ENCODE results near the gene PHYHD1. TPM values are rescaled to one million over a fixed set of nuclear protein-coding genes. Genes with fewer than 3 reads are reported as not detected.

The PHYHD1 gene
- polyA plus RNA-seq, 6 donors from 2014 or later = 0.34 to 0.39 TPM; not detected in 4

DNA sequence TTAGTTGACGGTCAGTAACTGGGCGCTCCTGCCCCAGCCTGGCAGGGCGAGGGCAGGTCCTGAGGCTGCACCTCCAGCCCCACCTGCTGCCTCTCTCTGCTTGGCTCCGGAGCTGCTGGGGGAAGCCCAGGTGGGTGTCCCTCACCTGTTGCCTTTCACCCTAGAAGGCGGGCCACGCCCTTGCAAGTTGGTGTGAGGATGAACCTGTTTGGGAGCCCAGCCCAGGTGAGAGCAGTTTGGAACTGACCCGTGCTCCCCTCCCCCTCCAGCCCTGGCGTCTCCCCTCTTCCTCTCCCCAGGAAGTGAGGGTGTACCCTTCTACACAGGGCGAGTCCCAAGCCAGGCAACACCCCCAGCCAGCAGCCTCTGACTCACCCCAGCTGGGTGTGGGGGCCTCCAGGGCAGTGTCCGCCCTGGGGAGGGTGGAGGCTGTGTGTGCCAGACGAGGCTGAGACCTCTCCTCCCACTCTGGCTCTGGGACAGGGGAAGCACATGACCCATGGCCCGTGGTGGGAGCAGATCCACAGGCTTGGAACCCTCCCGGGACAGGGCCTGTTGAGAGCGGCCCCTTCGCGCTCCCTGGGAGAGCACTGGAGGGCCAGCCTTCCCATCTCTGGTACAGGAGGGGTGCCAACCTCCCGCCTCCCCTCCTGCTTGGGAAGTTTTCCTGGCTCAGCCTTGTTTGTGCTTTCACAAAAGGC lies 28.4 kb upstream of the PHYHD1 start:
- H3K27ac Mint-ChIP-seq = peak overlapping the region in 1 of 6 donors; percentile 19
- no peak overlapping the region for H3K4me3 Mint-ChIP-seq
- no peaks in the 10 kb centered on the region for H3K27me3 Mint-ChIP-seq
- peaks cover 0 to 4% of the 10 kb centered on the region in 2 donors for H3K36me3 Mint-ChIP-seq
- H3K9me3 Mint-ChIP-seq = no peaks in the 10 kb centered on the region
- H3K4me1 Mint-ChIP-seq = peaks cover 12 to 32% (median 20%) of the 10 kb centered on the region in 3 donors
- DNase-seq (no peak), ATAC-seq (ENCODE audit: low read depth in 2 of 2) (no peak)

DNA sequence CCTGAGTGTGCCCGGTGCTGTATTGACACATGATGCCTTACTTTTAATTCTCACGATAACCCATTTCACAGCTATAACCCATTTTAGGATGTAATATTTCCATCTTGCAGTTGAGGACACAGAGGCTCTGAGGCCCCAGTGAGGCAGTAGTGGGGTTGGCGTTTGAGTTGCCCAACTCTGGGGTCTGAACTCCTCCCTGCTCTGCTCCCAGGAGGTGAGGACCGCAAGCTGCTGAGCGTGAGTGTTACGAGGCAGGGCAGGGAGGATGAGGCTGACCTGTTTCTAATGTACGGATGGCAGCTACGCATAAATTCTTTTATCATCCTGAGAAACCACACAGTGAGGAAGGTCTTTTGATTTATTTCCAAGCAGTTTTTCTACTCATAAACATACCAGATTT lies 27.4 kb upstream of the PHYHD1 start:
- no peaks in the 10 kb centered on the region for H3K27me3 Mint-ChIP-seq
- no peak for DNase-seq
- no peaks in the 10 kb centered on the region for H3K9me3 Mint-ChIP-seq
- no peak overlapping the region for H3K4me3 Mint-ChIP-seq
- peaks cover 0 to 4% of the 10 kb centered on the region in 2 donors for H3K36me3 Mint-ChIP-seq
- no peak for ATAC-seq (ENCODE audit: low read depth in 2 of 2)
- peak overlapping the region in 1 of 6 donors; percentile 61 for H3K27ac Mint-ChIP-seq
- peaks cover 14 to 33% (median 18%) of the 10 kb centered on the region in 3 donors for H3K4me1 Mint-ChIP-seq

DNA sequence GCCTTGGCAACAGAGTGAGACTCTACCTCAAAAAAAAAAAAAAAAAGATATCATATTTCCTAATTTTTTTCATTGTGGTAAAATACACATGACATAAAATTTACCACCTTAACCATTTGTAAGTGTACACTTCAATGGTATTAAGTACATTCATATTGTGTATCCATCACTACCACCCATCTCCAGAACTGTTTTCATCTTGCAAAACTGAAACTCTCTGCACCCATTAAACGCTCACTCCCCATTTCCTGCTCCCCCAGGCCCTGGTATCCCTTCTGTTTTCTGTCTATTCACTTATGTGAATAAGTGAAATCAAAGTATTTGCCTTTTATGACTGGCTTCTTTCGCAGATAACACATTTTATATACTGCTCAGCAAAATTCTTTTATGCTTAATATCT lies 26.0 kb upstream of the PHYHD1 start:
- ATAC-seq (ENCODE audit: low read depth in 2 of 2) (no peak), DNase-seq (no peak)
- H3K27me3 Mint-ChIP-seq = no peaks in the 10 kb centered on the region
- H3K9me3 Mint-ChIP-seq = no peaks in the 10 kb centered on the region
- H3K4me1 Mint-ChIP-seq = peaks cover 18 to 38% (median 19%) of the 10 kb centered on the region in 3 donors
- no peak overlapping the region for H3K4me3 Mint-ChIP-seq
- H3K36me3 Mint-ChIP-seq = peaks cover 0 to 4% of the 10 kb centered on the region in 2 donors
- peak overlapping the region in 4 of 6 donors; percentile 3 to 91 (median 23) for H3K27ac Mint-ChIP-seq

DNA sequence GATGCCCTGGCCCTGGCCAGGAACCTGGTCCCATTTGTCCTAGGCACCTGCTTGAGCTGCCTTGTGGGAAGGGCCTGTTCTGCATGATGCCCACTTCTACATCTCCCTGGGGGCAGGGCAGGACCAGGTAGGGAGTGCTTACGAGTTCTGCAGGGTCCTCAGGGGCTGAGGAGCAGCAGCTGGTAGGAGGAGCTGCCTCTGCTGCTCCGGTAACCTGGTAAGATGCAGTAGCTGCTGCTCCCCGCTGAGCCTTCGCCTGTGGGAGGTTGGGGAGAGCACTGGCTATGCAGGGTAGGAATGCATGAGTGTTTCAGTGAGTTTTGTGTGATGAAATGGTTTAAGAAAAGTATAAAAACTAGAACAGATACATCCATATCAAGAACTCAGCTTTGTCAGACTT lies 25.2 kb upstream of the PHYHD1 start:
- Mint-ChIP-seq H3K36me3 (peaks cover 0 to 4% of the 10 kb centered on the region in 2 donors), H3K9me3 (no peaks in the 10 kb centered on the region), H3K27me3 (no peaks in the 10 kb centered on the region), H3K27ac (peak overlapping the region in 1 of 6 donors; percentile 68), H3K4me3 (no peak overlapping the region), H3K4me1 (peaks cover 20 to 40% (median 26%) of the 10 kb centered on the region in 3 donors)
- ATAC-seq (ENCODE audit: low read depth in 2 of 2) = no peak
- DNase-seq = no peak

DNA sequence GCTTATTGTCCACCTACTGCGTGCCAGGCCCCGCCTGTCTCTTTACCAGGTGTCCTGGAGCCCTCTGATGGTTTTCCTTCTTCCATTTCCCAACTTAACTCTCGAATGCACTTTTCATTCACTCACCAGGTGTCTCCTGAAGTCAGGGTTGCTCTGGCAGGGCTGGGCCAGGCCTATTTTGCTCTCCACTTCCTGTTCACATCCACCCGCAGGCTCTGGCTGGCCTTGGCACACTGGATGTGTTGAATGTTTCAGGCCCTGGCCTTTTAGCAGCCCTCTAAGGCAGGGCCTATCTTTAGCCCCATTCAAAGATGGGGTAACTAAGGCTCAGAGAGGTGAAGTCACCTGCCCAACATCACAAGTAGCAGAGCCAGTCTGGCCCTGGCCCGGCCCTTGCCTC lies 22.4 kb upstream of the PHYHD1 start:
- H3K36me3 Mint-ChIP-seq = peaks cover 0 to 4% of the 10 kb centered on the region in 2 donors
- DNase-seq (no peak), ATAC-seq (ENCODE audit: low read depth in 2 of 2) (no peak)
- peak overlapping the region in 4 of 6 donors; percentile 54 to 92 (median 88) for H3K27ac Mint-ChIP-seq
- peak overlapping the region in 1 of 8 donors; percentile 47 for H3K4me3 Mint-ChIP-seq
- H3K9me3 Mint-ChIP-seq = no peaks in the 10 kb centered on the region
- H3K4me1 Mint-ChIP-seq = peaks cover 30 to 52% (median 45%) of the 10 kb centered on the region in 3 donors
- H3K27me3 Mint-ChIP-seq = no peaks in the 10 kb centered on the region

DNA sequence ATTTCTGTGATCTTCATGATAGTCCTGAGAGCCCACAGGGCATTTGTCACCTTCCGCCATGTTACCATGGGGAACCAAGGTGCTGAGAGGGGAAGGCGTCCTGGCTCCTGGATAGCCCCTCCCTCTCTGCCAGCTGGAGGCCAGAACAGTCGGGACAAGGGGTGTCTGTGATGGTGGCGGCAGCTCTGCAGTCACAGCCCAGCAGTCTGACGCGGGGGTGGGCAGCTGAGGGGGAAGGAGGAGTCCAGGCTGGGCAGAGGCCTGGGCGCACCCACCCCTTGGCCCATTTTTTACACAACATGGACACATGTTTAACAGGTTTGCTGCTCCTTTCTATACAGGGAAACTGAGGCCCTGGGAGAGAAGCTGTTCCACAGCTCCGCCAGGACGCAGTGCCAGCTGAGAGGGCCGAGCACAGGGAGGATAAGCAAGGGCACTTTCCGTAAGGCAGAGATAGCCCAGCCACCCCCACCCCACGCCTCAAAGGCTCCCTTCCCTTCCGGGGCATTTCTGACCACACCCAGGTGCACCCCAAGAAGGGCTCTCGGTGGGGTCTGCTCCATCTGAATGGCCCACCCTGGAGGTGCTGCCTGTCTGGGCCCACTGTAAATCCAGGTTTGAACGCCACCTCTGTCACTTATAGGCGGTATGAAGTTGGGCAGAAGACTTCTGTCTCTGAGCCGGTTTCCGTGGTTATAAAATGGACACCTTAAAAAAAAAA lies 21.8 kb upstream of the PHYHD1 start:
- H3K27ac Mint-ChIP-seq = peak overlapping the region; percentile 66 to 99 (median 90)
- no peak for ATAC-seq (ENCODE audit: low read depth in 2 of 2)
- no peak for DNase-seq
- H3K4me3 Mint-ChIP-seq = peak overlapping the region in 2 of 8 donors; percentile 2 to 25
- H3K9me3 Mint-ChIP-seq = no peaks in the 10 kb centered on the region
- no peaks in the 10 kb centered on the region for H3K27me3 Mint-ChIP-seq
- peaks cover 0 to 4% of the 10 kb centered on the region in 2 donors for H3K36me3 Mint-ChIP-seq
- H3K4me1 Mint-ChIP-seq = peaks cover 30 to 52% (median 43%) of the 10 kb centered on the region in 3 donors

DNA sequence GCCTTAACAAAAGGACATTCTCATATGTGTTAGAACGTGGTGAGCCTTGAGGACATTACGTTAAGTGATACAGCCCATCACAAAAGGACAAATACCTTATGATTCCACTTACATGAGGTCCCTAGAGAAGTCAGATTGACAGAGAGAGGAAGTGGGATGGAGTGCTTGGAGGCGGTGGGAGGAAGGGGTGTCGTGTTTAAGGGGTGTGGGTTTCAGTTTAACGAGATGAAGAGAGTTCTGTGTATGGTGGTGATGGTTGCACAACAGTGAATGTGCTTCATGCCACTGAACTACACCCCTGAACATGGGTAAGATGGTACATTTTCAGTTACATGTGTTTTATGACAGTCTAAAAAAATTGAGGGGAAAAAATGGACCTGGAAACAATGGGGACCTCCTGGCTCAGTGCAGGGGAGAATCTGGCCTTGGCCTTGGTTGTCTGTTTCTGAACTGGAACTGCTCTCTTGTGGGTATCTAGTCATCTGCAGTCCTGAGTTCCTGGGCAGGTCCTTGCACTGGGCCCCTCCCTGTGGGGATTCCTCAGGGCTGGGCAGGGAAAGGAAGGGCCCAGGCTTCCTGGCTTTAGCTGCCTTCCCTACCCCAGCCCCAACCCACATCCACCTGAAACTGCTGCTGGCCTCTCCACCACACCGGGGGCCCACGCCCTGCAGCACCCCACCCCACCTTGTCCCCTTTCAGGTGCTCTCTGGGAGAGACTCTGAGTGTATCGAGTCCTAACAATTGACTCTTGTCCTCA lies 21.0 kb upstream of the PHYHD1 start:
- H3K27ac Mint-ChIP-seq = peak overlapping the region; percentile 66 to 99 (median 90)
- DNase-seq (no peak), ATAC-seq (ENCODE audit: low read depth in 2 of 2) (no peak)
- H3K4me1 Mint-ChIP-seq = peaks cover 29 to 51% (median 41%) of the 10 kb centered on the region in 3 donors
- H3K9me3 Mint-ChIP-seq = no peaks in the 10 kb centered on the region
- H3K36me3 Mint-ChIP-seq = peaks cover 0 to 3% of the 10 kb centered on the region in 2 donors
- H3K4me3 Mint-ChIP-seq = peak overlapping the region in 7 of 8 donors; percentile 2 to 70 (median 25)
- no peaks in the 10 kb centered on the region for H3K27me3 Mint-ChIP-seq

DNA sequence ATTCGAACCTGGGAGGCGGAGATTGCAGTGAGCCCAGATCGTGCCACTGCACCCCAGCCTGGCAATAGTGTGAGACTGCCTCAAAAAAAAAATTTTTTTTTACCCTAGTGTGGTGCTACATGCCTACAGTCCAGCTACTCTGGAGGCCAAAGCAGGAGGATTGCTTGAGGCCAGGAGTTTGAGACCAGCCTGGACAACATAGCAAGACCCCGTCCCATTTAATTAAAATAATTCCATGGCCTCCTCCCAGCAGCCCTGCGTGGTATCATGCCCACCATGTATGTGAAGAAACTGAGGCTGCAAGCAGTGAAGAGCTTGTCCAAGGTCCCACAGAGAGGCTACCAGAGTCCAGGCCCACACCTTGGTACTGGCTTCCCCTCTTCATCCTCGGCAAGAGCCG lies 19.4 kb upstream of the PHYHD1 start:
- DNase-seq = no peak
- Mint-ChIP-seq H3K9me3 (no peaks in the 10 kb centered on the region), H3K4me1 (peaks cover 25 to 43% (median 34%) of the 10 kb centered on the region in 3 donors)

DNA sequence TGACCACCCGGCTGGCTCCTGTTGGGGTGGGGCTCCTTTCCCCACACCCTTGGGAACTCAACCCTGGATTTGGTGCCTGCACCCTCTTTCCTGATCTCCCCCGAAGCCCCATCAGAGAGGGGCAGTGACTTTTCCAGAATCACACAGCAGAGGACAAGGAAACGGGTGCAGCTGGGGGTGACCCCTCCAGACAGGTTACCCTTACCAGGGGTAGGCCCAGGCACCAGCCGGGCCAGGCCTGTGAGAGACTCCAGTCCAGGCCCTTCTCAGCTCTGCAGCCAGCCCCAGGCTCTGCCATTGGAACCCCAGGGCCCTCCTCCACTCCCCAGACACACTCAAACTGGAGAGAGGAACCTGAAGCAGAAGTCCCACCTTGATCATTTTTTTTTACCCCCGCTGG lies 19.0 kb upstream of the PHYHD1 start:
- ATAC-seq (ENCODE audit: low read depth in 2 of 2) (peak in 1 of 2 donors; percentile 24), DNase-seq (no peak)
- Mint-ChIP-seq H3K4me1 (peaks cover 28 to 45% (median 30%) of the 10 kb centered on the region in 3 donors), H3K27me3 (no peaks in the 10 kb centered on the region), H3K4me3 (peak overlapping the region; percentile 49 to 90 (median 80)), H3K36me3 (no peaks in the 10 kb centered on the region), H3K27ac (peak overlapping the region; percentile 91 to 99 (median 98)), H3K9me3 (no peaks in the 10 kb centered on the region)

More for the DNA sequence above, 19.4 kb upstream of the PHYHD1 start:
- no peak for ATAC-seq (ENCODE audit: low read depth in 2 of 2)
- Mint-ChIP-seq H3K27me3 (no peaks in the 10 kb centered on the region), H3K4me3 (peak overlapping the region in 5 of 8 donors; percentile 5 to 74 (median 29)), H3K27ac (peak overlapping the region; percentile 41 to 99 (median 90)), H3K36me3 (no peaks in the 10 kb centered on the region)

DNA sequence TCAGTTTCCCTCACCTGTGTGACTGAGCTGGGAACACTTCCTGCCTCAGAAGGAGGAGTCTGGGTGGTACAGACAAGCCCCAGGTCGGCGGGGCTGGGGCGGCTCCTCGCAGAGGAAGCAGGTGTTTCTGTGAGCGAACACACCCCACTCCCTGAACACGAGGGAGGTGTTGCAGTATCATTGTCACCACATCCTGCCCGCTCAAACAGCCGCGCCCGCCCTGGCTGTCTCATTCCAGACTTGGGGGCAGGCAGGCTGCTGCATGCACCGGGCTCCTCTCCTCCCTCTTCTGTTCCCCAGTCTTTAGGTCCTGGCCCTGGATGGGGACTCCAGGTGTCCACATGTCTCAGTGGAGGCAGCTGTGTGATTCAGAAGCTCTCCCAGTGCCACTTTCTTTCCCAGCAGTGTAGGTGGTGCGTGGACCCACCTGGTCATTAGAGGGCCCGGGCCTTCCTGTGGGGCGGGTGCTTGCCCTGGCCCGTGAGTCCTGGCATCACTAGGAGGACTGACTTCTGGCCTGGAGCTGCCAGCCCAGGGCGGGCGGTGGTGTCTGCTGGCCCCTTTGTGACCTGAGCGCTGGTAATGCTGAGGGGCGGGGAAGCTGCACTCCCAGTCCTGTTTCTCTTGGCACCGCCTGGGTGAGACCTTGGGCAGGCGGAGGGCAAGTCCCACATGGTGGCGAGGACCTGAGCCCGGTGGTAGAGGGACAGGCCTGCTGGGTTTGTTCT lies 18.3 kb upstream of the PHYHD1 start:
- DNase-seq (peak; percentile 85), ATAC-seq (ENCODE audit: low read depth in 2 of 2) (peak; percentile 99)
- H3K27ac Mint-ChIP-seq = peak overlapping the region; percentile 91 to 99 (median 98)
- H3K4me1 Mint-ChIP-seq = peaks cover 28 to 45% (median 30%) of the 10 kb centered on the region in 3 donors
- no peaks in the 10 kb centered on the region for H3K27me3 Mint-ChIP-seq
- H3K4me3 Mint-ChIP-seq = peak overlapping the region; percentile 49 to 90 (median 80)
- peaks cover 0 to 4% of the 10 kb centered on the region in 2 donors for H3K36me3 Mint-ChIP-seq
- H3K9me3 Mint-ChIP-seq = no peaks in the 10 kb centered on the region

DNA sequence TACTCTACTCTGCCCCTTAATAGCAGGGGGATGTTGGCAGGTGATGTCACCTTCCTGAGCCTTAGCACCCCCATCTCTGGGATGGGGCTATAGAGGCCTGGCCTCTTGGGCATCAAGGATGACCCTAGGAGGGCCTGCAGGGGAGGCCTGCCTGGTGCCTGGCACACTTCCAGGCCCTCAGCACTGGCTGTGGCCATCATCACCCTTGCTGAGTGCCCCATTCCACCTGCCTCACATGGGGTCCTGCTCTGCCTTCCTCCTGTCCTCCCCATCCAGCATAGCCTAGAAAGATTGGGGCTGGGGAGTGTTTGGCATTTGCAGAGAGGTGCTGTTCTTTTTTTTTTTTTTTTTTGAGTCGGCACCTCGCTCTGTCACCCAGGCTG lies 17.7 kb upstream of the PHYHD1 start:
- Mint-ChIP-seq H3K27ac (peak overlapping the region; percentile 91 to 99 (median 98)), H3K4me1 (peaks cover 28 to 41% (median 30%) of the 10 kb centered on the region in 3 donors), H3K9me3 (no peaks in the 10 kb centered on the region), H3K27me3 (no peaks in the 10 kb centered on the region), H3K36me3 (peaks cover 4 to 9% of the 10 kb centered on the region in 2 donors), H3K4me3 (peak overlapping the region in 6 of 8 donors; percentile 74 to 89 (median 80))
- ATAC-seq (ENCODE audit: low read depth in 2 of 2) = no peak
- DNase-seq = no peak

DNA sequence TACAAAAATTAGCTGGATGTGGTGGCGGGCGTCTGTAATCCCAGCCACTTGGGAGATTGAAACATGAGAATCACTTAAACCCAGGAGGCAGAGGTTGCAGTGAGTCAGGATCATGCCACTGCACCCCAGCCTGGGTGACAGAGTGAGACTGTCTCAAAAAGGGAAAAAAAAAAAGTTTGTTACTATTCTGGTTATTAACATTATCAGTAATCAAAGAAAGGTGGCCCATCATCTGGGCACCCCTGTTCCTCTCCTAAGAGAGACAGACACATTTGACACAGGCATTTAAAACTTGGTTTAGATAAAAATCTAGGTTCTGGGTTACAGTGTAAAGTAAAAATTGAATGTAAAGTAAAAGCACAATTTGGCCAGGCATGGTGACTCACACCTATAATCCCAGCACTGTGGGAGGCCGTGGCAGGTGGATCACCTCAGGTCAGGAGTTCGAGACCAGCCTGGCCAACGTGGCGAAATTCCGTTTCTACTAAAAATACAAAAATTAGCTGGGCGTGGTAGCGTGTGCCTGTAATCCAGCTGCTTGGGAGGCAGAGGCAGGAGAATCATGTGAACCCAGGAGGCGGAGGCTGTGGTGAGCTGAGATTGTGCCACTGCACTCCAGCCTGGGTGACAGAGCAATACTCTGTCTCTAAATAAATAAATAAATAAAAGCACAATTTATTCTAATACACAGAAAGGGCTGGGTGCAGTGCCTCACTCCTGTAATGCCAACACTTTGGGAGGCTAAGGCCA lies 16.7 kb upstream of the PHYHD1 start:
- Mint-ChIP-seq H3K27me3 (no peaks in the 10 kb centered on the region), H3K36me3 (peaks cover 13 to 18% of the 10 kb centered on the region in 2 donors), H3K9me3 (no peaks in the 10 kb centered on the region), H3K4me3 (no peak overlapping the region), H3K27ac (peak overlapping the region; percentile 41 to 99 (median 87)), H3K4me1 (peaks cover 24 to 40% (median 26%) of the 10 kb centered on the region in 3 donors)
- ATAC-seq (ENCODE audit: low read depth in 2 of 2) = no peak
- DNase-seq = no peak
